ENCODE results near the gene PTGFRN. TPM values are rescaled to one million over a fixed set of nuclear protein-coding genes. Genes with fewer than 3 reads are reported as not detected.
A peak's percentile ranks its signal among the peaks of the same experiment; 100 is the strongest.

PTGFRN gene
- total RNA-seq, 4 donors from 2014 or later: 40.6 to 68.7 (median 56.0) TPM

GRCh38 chr1:116952738-116953275 is 43.1 kb downstream of the PTGFRN start:
- TF ChIP-seq POLR2A (IDR thresholded peaks at IDR 0.05) (no peak), CTCF (IDR thresholded peaks at IDR 0.05) (no peak)
- intact Hi-C loops (cut with DNase I): no loop called here
- Histone ChIP-seq H3K4me3 (no peak overlapping the region), H3K4me1 (peaks cover 14 to 58% (median 24%) of the 10 kb centered on the region in 3 donors), H3K36me3 (peaks cover 0 to 31% (median 0%) of the 10 kb centered on the region in 3 donors), H3K27me3 (no peaks in the 10 kb centered on the region), H3K27ac (no peak overlapping the region), H3K9me3 (no peaks in the 10 kb centered on the region)
- 94 to 100% methylated on average over 2 of the region's 2 CpGs for WGBS, 2 donors
- no peak for DNase-seq

- TF ChIP-seq POLR2A (IDR thresholded peaks at IDR 0.05) (no peak), CTCF (IDR thresholded peaks at IDR 0.05) (no peak)
- H3K9me3 ChIP-seq: no peaks in the 10 kb centered on the region
- H3K36me3 ChIP-seq: peaks cover 0 to 21% (median 0%) of the 10 kb centered on the region in 3 donors
- WGBS, 2 donors: 18 to 31% methylated on average over 3 of the region's 3 CpGs
- DNase-seq: no peak
- peaks cover 14 to 53% (median 24%) of the 10 kb centered on the region in 3 donors for H3K4me1 ChIP-seq
- intact Hi-C loops (cut with DNase I): no loop called here
- no peaks in the 10 kb centered on the region for H3K27me3 ChIP-seq
- H3K4me3 ChIP-seq: no peak overlapping the region
- peak overlapping the region in 1 of 4 donors; percentile 61 for H3K27ac ChIP-seq
Observed at GRCh38 chr1:116954440-116954839, 44.7 kb downstream of the PTGFRN start.

- 93 to 94% methylated on average over 7 of the region's 7 CpGs for WGBS, 2 donors
- no peak for DNase-seq
- no peak overlapping the region for H3K27ac ChIP-seq
Observed at GRCh38 chr1:116956378-116956777, 46.7 kb downstream of the PTGFRN start.

GRCh38 chr1:116957646-116958045 is 47.9 kb downstream of the PTGFRN start:
- Histone ChIP-seq H3K36me3 (peaks cover 0 to 40% (median 0%) of the 10 kb centered on the region in 3 donors), H3K4me1 (peaks cover 5 to 24% (median 13%) of the 10 kb centered on the region in 3 donors), H3K27ac (no peak overlapping the region), H3K9me3 (no peaks in the 10 kb centered on the region), H3K4me3 (no peak overlapping the region), H3K27me3 (no peaks in the 10 kb centered on the region)
- DNase-seq: no peak
- intact Hi-C loops (cut with DNase I): no loop called here
- WGBS, 2 donors: 81 to 83% methylated on average over 4 of the region's 4 CpGs
- TF ChIP-seq POLR2A (IDR thresholded peaks at IDR 0.05) (no peak), CTCF (IDR thresholded peaks at IDR 0.05) (no peak)

More at GRCh38 chr1:116956378-116956777, 46.7 kb downstream of the PTGFRN start:
- no peaks in the 10 kb centered on the region for H3K27me3 ChIP-seq
- intact Hi-C loops (cut with DNase I): no loop called here
- H3K4me3 ChIP-seq: no peak overlapping the region
- peaks cover 0 to 27% (median 0%) of the 10 kb centered on the region in 3 donors for H3K36me3 ChIP-seq
- H3K4me1 ChIP-seq: peaks cover 8 to 34% (median 18%) of the 10 kb centered on the region in 3 donors
- TF ChIP-seq POLR2A (IDR thresholded peaks at IDR 0.05) (no peak), CTCF (IDR thresholded peaks at IDR 0.05) (no peak)
- no peaks in the 10 kb centered on the region for H3K9me3 ChIP-seq

- WGBS, 2 donors: 85 to 96% methylated on average over 3 to 4 of the region's 4 CpGs
- Histone ChIP-seq H3K27me3 (no peaks in the 10 kb centered on the region), H3K4me3 (no peak overlapping the region), H3K36me3 (peaks cover 0 to 45% (median 0%) of the 10 kb centered on the region in 3 donors), H3K9me3 (no peaks in the 10 kb centered on the region), H3K27ac (no peak overlapping the region), H3K4me1 (peaks cover 5 to 19% (median 13%) of the 10 kb centered on the region in 3 donors)
- intact Hi-C loops (cut with DNase I): no loop called here
- no peak for DNase-seq
- TF ChIP-seq CTCF (IDR thresholded peaks at IDR 0.05) (no peak), POLR2A (IDR thresholded peaks at IDR 0.05) (no peak)
Observed at GRCh38 chr1:116958110-116958509, 48.4 kb downstream of the PTGFRN start.

Data from esophagus squamous epithelium (tissue), 5 donors.